H1 (cell line): ENCODE results near the gene DDR1. TPM values are rescaled to one million over a fixed set of nuclear protein-coding genes. Genes with fewer than 3 reads are reported as not detected.

Experiments
- CTCF ChIA-PET: fragments of 300-600 bp; sonication (Branson Sonifier 250); formaldehyde crosslinking; loops from one replicate; lab custom pipeline; 2021; ENCODE audit not compliant: partially characterized antibody; lab: Charles Lee
- POLR2A ChIA-PET: fragments of 300-600 bp; sonication (Branson Sonifier 250); formaldehyde crosslinking; loops from one replicate; lab custom pipeline; 2021; ENCODE audit warnings: inconsistent platforms; ENCODE audit not compliant: partially characterized antibody; lab: Charles Lee
- DNase-seq, 2 experiments: peaks; one replicate each; pipeline versions ENCODE4 v3.0.0 to v3.0.0-alpha.2; 2010 to 2022; ENCODE audit warnings: low spot score in 2 of 2, low read depth in 1 of 2, mixed read lengths in 1 of 2
- FAIRE-seq: peaks from 2 replicates; lab custom pipeline; 2011; peaks lifted over from hg19 to GRCh38; lab: Jason Lieb, UNC
- H2AFZ ChIP-seq: 2 replicates; pipeline ENCODE4 v1.8.1; 2012; ENCODE audit warnings: low read length, inconsistent platforms
- H2AK5ac ChIP-seq: 2 replicates; pipeline ENCODE4 v1.6.1; 2013; ENCODE audit warnings: low read depth, low read length
- H2BK120ac ChIP-seq: replicated peaks from 2 replicates; pipeline ENCODE3; 2013; ENCODE audit warnings: low read depth, low read length, inconsistent platforms
- H2BK12ac ChIP-seq: 2 replicates; pipeline ENCODE4 v1.6.1; 2013; ENCODE audit warnings: low read depth, low read length
- H2BK15ac ChIP-seq: 2 replicates; pipeline ENCODE4 v1.6.1; 2013; ENCODE audit warnings: low read length
- H2BK20ac ChIP-seq: 2 replicates; pipeline ENCODE4 v1.6.1; 2013; ENCODE audit warnings: low read length
- H2BK5ac ChIP-seq: 2 replicates; pipeline ENCODE4 v1.6.1; 2013; ENCODE audit warnings: low read depth, low read length
- H3K14ac ChIP-seq: 2 replicates; pipeline ENCODE4 v1.6.1; 2013; ENCODE audit warnings: inconsistent platforms; ENCODE audit not compliant: insufficient read length
- H3K18ac ChIP-seq: 2 replicates; pipeline ENCODE4 v1.6.1; 2013; ENCODE audit warnings: low read length; ENCODE audit errors: extremely low read depth
- H3K23ac ChIP-seq: 2 replicates; pipeline ENCODE4 v1.6.1; 2013; ENCODE audit warnings: inconsistent platforms; ENCODE audit not compliant: insufficient read length
- H3K23me2 ChIP-seq: 2 replicates; pipeline ENCODE4 v1.6.1; 2013; ENCODE audit warnings: low read depth, low read length
- H3K27ac ChIP-seq: 2 replicates; pipeline ENCODE4 v1.6.1; 2011; ENCODE audit warnings: low read depth, low read length, inconsistent platforms
- H3K27me3 ChIP-seq, 4 experiments: replicated peaks in 1 of 4; 1 replicate in 1 of 4; 2 replicates in 3 of 4; pipeline versions ENCODE4 v1.6.1 to v1.8.1; 2011 to 2013; ENCODE audit warnings: low read length in 3 of 4, mild to moderate bottlenecking in 3 of 4, inconsistent platforms in 2 of 4, mixed read lengths in 2 of 4, moderate library complexity in 1 of 4; ENCODE audit not compliant: control insufficient read depth in 3 of 4, insufficient read depth in 3 of 4; ENCODE audit errors: extremely low read depth in 1 of 4
- H3K36me3 ChIP-seq, 4 experiments: 2 replicates each; pipeline versions ENCODE4 v1.6.1 to v1.8.1; 2011 to 2013; ENCODE audit warnings: mild to moderate bottlenecking in 4 of 4, low read length in 3 of 4, moderate library complexity in 2 of 4, control low read depth in 1 of 4, inconsistent platforms in 1 of 4; ENCODE audit not compliant: insufficient read depth in 4 of 4, control insufficient read depth in 2 of 4
- H3K4ac ChIP-seq: replicated peaks from 2 replicates; pipeline ENCODE3; 2013; ENCODE audit warnings: low read length, low read depth, mixed read lengths, inconsistent platforms; ENCODE audit not compliant: insufficient read length
- H3K4me1 ChIP-seq, 4 experiments: replicated peaks in 1 of 4; 1 replicate in 1 of 4; 2 replicates in 3 of 4; pipeline versions ENCODE4 v1.6.1 to v1.8.1; 2011 to 2013; ENCODE audit warnings: low read length in 3 of 4, inconsistent platforms in 2 of 4, mixed read lengths in 1 of 4; ENCODE audit not compliant: insufficient read depth in 4 of 4, control insufficient read depth in 3 of 4
- H3K4me2 ChIP-seq, 2 experiments: 2 replicates each; pipeline versions ENCODE4 v1.6.1 to v1.8.1; 2011 to 2013; ENCODE audit warnings: low read depth in 2 of 2, low read length in 2 of 2, control low read depth in 1 of 2, inconsistent platforms in 1 of 2, mild to moderate bottlenecking in 1 of 2; ENCODE audit not compliant: insufficient read depth in 1 of 2
- H3K4me3 ChIP-seq, 4 experiments: fragments of 200-600, 300-600 bp in 1 of 4; sonication (generic), shearing (Covaris generic), sonication (Bioruptor Twin) in 1 of 4; 2 replicates each; pipeline versions ENCODE4 v1.5.1 to v1.8.1; 2011 to 2016; ENCODE audit warnings: low read length in 4 of 4, low read depth in 3 of 4, control low read depth in 2 of 4, inconsistent platforms in 2 of 4, mild to moderate bottlenecking in 2 of 4, mixed read lengths in 1 of 4, moderate library complexity in 1 of 4; ENCODE audit not compliant: insufficient read depth in 2 of 4; ENCODE audit errors: extremely low read depth in 1 of 4
- H3K56ac ChIP-seq: replicated peaks from 2 replicates; pipeline ENCODE3; 2013; ENCODE audit warnings: low read depth, mild to moderate bottlenecking, mixed read lengths, low read length, inconsistent platforms; ENCODE audit not compliant: insufficient read length
- H3K79me1 ChIP-seq: 2 replicates; pipeline ENCODE4 v1.6.1; 2013; ENCODE audit warnings: low read depth, low read length, control low read depth
- H3K79me2 ChIP-seq, 2 experiments: 2 replicates each; pipeline versions ENCODE4 v1.6.1 to v1.8.1; 2012 to 2013; ENCODE audit warnings: low read length in 2 of 2, mild to moderate bottlenecking in 2 of 2, inconsistent platforms in 1 of 2; ENCODE audit not compliant: insufficient read depth in 2 of 2, control insufficient read depth in 1 of 2
- H3K9ac ChIP-seq, 4 experiments: replicated peaks in 1 of 4; 1 replicate in 1 of 4; 2 replicates in 3 of 4; pipeline versions ENCODE4 v1.6.1 to v1.8.1; 2011 to 2013; ENCODE audit warnings: low read depth in 3 of 4, low read length in 3 of 4, control low read depth in 2 of 4, mild to moderate bottlenecking in 2 of 4, moderate library complexity in 2 of 4, inconsistent platforms in 1 of 4; ENCODE audit errors: extremely low read depth in 1 of 4
- H3K9me3 ChIP-seq, 2 experiments: 2 replicates each; pipeline versions ENCODE4 v1.6.1 to v1.8.1; 2012 to 2013; ENCODE audit warnings: mild to moderate bottlenecking in 2 of 2, moderate library complexity in 2 of 2, control low read depth in 1 of 2, inconsistent platforms in 1 of 2, low read depth in 1 of 2, low read length in 1 of 2, mixed read lengths in 1 of 2; ENCODE audit not compliant: insufficient read depth in 2 of 2
- H4K20me1 ChIP-seq, 2 experiments: replicated peaks in 1 of 2; 2 replicates each; pipeline versions ENCODE3 to v1.8.1; 2011 to 2013; ENCODE audit warnings: inconsistent platforms in 2 of 2, low read length in 2 of 2, mild to moderate bottlenecking in 1 of 2; ENCODE audit not compliant: insufficient read depth in 2 of 2, control insufficient read depth in 1 of 2
- H4K5ac ChIP-seq: 2 replicates; pipeline ENCODE4 v1.6.1; 2013; ENCODE audit warnings: low read length, low read depth, mixed read lengths, inconsistent platforms; ENCODE audit not compliant: insufficient read length
- H4K8ac ChIP-seq: 2 replicates; pipeline ENCODE4 v1.8.0; 2013; ENCODE audit warnings: mild to moderate bottlenecking, moderate library complexity, low read length, inconsistent platforms; ENCODE audit not compliant: insufficient read depth; ENCODE audit errors: extremely low read depth
- H4K91ac ChIP-seq: replicated peaks from 2 replicates; pipeline ENCODE3; 2013; ENCODE audit warnings: low read length, mixed read lengths, inconsistent platforms; ENCODE audit not compliant: insufficient read length
- MAFK ChIP-seq: IDR thresholded peaks from 2 replicates; pipeline ENCODE4 v1.6.1; 2012; ENCODE audit warnings: low read depth, mild to moderate bottlenecking, improper control_type of control experiment, low read length
- TCF12 ChIP-seq: IDR thresholded peaks from 2 replicates; pipeline ENCODE4 v1.6.1; 2011; ENCODE audit warnings: low read depth, mild to moderate bottlenecking, low read length
- ZNF274 ChIP-seq: IDR thresholded peaks from 2 replicates; pipeline ENCODE4 v1.7.0; 2012; ENCODE audit warnings: low read length, borderline replicate concordance; ENCODE audit errors: extremely low read depth
- WGBS, 2 experiments: shearing (Covaris generic) in 1 of 2; methylation state at CpG; one replicate each; pipeline versions ENCODE4 v1.1.6 to v1.1.7; 2013 to 2015; ENCODE audit warnings: low lambda C conversion rate in 2 of 2, mixed read lengths in 2 of 2, inconsistent platforms in 1 of 2, low coverage in 1 of 2, missing lambda C conversion rate in 1 of 2; ENCODE audit not compliant: insufficient replicate concordance in 2 of 2, insufficient coverage in 1 of 2, insufficient read length in 1 of 2; ENCODE audit errors: extremely low coverage in 1 of 2, missing lambda C conversion rate in 1 of 2; 5-methylcytosine and 5-hydroxymethylcytosine counted together
- polyA plus RNA-seq, 7 experiments: library from polyadenylated mRNA; depleted of rRNA in 3 of 7; stranded (reverse) in 5 of 7; unstranded in 2 of 7; fragments of >200 nt in 5 of 7; fragments of 200-250 nt in 2 of 7; gene quantifications; 1 replicate in 5 of 7; 2 replicates in 1 of 7; 4 replicates in 1 of 7; pipeline versions ENCODE4 v1.2.1 to v1.2.3, GENCODE V29; 2011 to 2013; ENCODE audit warnings: missing spikeins in 2 of 7, mixed read lengths in 2 of 7
- total RNA-seq: library from RNA; stranded (reverse); fragmentation: NEBNext Ultra II Directional; extraction: Animal tissue kit (Norgen Biotek cat#: 25700); gene quantifications from 2 replicates; pipeline ENCODE4 v1.2.1, GENCODE V29; 2021

The DDR1 gene
- total and polyA plus RNA-seq, 2 of the 8 experiments (the other 6 are each of a cell fraction or from before 2014, with no cell fraction given): 99.4 to 181 TPM

- H3K79me1 ChIP-seq: no peaks in the 10 kb centered on the region
- H2BK12ac ChIP-seq: peak overlapping the region; percentile 71; the same call in 1 of the 2 replicates
- WGBS, 2 experiments: 81% methylated on average over 6 of the region's 6 CpGs; no CpG with 5 or more reads in 1 of the 2 experiments
- ChIA-PET POLR2A (interaction anchor here (0.9 kb wide), 1 partner anchor 13 kb away, joined by 3 read pairs; no protein-coding TSS in a partner anchor), CTCF (interaction anchor here (0.6 to 1.5 kb wide), 3 partner anchors 20 to 31 kb away, joined by 3 to 7 read pairs (median 3); no protein-coding TSS in a partner anchor)
- no peaks in the 10 kb centered on the region for H3K27me3 ChIP-seq
- H2BK20ac ChIP-seq: peak overlapping the region; percentile 87; the same call in 1 of the 2 replicates
- H3K18ac ChIP-seq: no peak overlapping the region
- H4K8ac ChIP-seq: no peak overlapping the region
- peaks cover 0 to 5% (median 3%) of the 10 kb centered on the region in 4 experiments; a peak in 6 of 7 replicates for H3K4me1 ChIP-seq
- no peaks in the 10 kb centered on the region for H3K23me2 ChIP-seq
- H2AK5ac ChIP-seq: peak overlapping the region; percentile 61; the same call in 1 of the 2 replicates
- H4K91ac ChIP-seq: no peak overlapping the region
- no peak for DNase-seq
- H3K4me3 ChIP-seq: no peak overlapping the region
- H4K20me1 ChIP-seq: no peaks in the 10 kb centered on the region
- H3K14ac ChIP-seq: no peak overlapping the region
- no peak overlapping the region for H2BK15ac ChIP-seq
- H3K79me2 ChIP-seq: peaks cover 0 to 6% of the 10 kb centered on the region in 2 experiments; a peak in 1 of 4 replicates
- H3K23ac ChIP-seq: no peak overlapping the region
- H3K27ac ChIP-seq: no peak overlapping the region
- TF ChIP-seq MAFK: no peak
- 0 out of 2 replicates have a peak, but pooled peaks have one; percentile 19 for TF ChIP-seq ZNF274
- TF ChIP-seq TCF12: no peak
- peak overlapping the region; percentile 67 for H2BK120ac ChIP-seq
- peaks cover 0 to 14% (median 6%) of the 10 kb centered on the region in 4 experiments; a peak in 4 of 8 replicates for H3K36me3 ChIP-seq
- no peak overlapping the region for H4K5ac ChIP-seq
- H2AFZ ChIP-seq: no peak overlapping the region
- no peak overlapping the region for H3K4me2 ChIP-seq
- no peak overlapping the region for H3K56ac ChIP-seq
- H3K4ac ChIP-seq: no peak overlapping the region
- peaks cover 28 to 31% of the 10 kb centered on the region in 2 experiments for H3K9me3 ChIP-seq
- no peak overlapping the region; the same call in 1 of the 2 replicates for H2BK5ac ChIP-seq
- no peak overlapping the region for H3K9ac ChIP-seq
- FAIRE-seq: no peak
Measured at GRCh38 chr6:30849903-30850651, 34.2 kb upstream of the DDR1 start.
